GM19455 (cell line): ENCODE results near the gene LRCH3.
"Not testable (repeated sequence)": the region's sequence is repeated elsewhere in the genome, so short reads cannot be mapped to it uniquely, and the experiment has no call there.

Experiments used
- ATAC-seq: cut with Tn5 transposase; IDR thresholded peaks from one replicate; pipeline ENCODE4 v1.9.1; 2021; ENCODE audit not compliant: unreplicated experiment

The LRCH3 gene

GRCh38 chr3:197921429-197922275 lies 130.6 kb downstream of the LRCH3 start:
- not testable (repeated sequence) for ATAC-seq

- no peak for ATAC-seq
Observed at GRCh38 chr3:197926418-197926817, 135.4 kb downstream of the LRCH3 start.

- ATAC-seq = not testable (repeated sequence)
Observed at GRCh38 chr3:197927578-197927977, 136.5 kb downstream of the LRCH3 start.

- no peak for ATAC-seq
Observed at GRCh38 chr3:197936819-197937384, 145.8 kb downstream of the LRCH3 start.
